A549 (cell line): ENCODE data around the gene DDX17. TPM values are rescaled to one million over a fixed set of nuclear protein-coding genes. Genes with fewer than 3 reads are reported as not detected.
A peak's percentile ranks its signal among the peaks of the same experiment; 100 is the strongest.

Source experiments
- ATAC-seq, 2 experiments: fragments of 200-7000 bp in 1 of 2; fragments of >200 bp in 1 of 2; cut with Nextera tagmentation in 1 of 2; cut with Tn5 transposase in 1 of 2; 3 replicates each; pipeline versions ENCODE4 v1.8.0 to v1.9.1; 2018 to 2020; ENCODE audit warnings: mild to moderate bottlenecking in 1 of 2, moderate library complexity in 1 of 2
- CTCF ChIA-PET: fragments of 300-600 bp; sonication (Branson Sonifier 250); formaldehyde crosslinking; extraction: SDS; loops from one replicate; lab custom pipeline; 2021; ENCODE audit warnings: antibody characterized with exemption, inconsistent platforms; lab: Yijun Ruan, JAX
- POLR2A ChIA-PET: fragments of 350-600 bp; formaldehyde crosslinking; extraction: SDS; loops from one replicate; lab custom pipeline; 2021; ENCODE audit warnings: antibody characterized with exemption, inconsistent platforms; lab: Yijun Ruan, JAX
- DNase-seq, 2 experiments: peaks; one replicate each; pipeline versions ENCODE4 v3.0.0 to v3.0.0-alpha.2; 2011 to 2016; ENCODE audit warnings: low read depth in 1 of 2, low spot score in 1 of 2
- FAIRE-seq: peaks from 2 replicates; lab custom pipeline; 2011; peaks lifted over from hg19 to GRCh38; lab: Jason Lieb, UNC
- H3K27ac ChIP-seq, 2 experiments: fragments of >200 bp; sonication (Bioruptor Twin); formaldehyde crosslinking; 3 replicates each; pipeline ENCODE4 v1.5.1; 2016 to 2017
- H3K4me1 ChIP-seq: fragments of >200 bp; sonication (Bioruptor Twin); formaldehyde crosslinking; 3 replicates; pipeline ENCODE4 v1.6.1; 2016
- H3K4me2 ChIP-seq: fragments of >200 bp; sonication (Bioruptor Twin); formaldehyde crosslinking; 3 replicates; pipeline ENCODE4 v1.6.1; 2016
- H3K4me3 ChIP-seq: fragments of >200 bp; sonication (Bioruptor Twin); formaldehyde crosslinking; 3 replicates; pipeline ENCODE4 v1.5.1; 2016
- H3K9me3 ChIP-seq: fragments of >200 bp; sonication (Bioruptor Twin); formaldehyde crosslinking; 3 replicates; pipeline ENCODE4 v1.6.1; 2016
- ATOH8 ChIP-seq: fragments of 250-450 bp; sonication (Bioruptor Pico); IDR thresholded peaks from 2 replicates; pipeline ENCODE4 v1.5.0; 2020; ENCODE audit warnings: low read depth, mild to moderate bottlenecking, moderate library complexity
- BCL3 ChIP-seq: fragments of >200 bp; sonication (Bioruptor Twin); formaldehyde crosslinking; IDR thresholded peaks from 3 replicates; pipeline ENCODE4 v1.6.1; 2016
- BHLHE40 ChIP-seq: IDR thresholded peaks from 2 replicates; pipeline ENCODE4 v1.6.1; 2012; ENCODE audit warnings: low read depth, low read length, inconsistent platforms
- CTCF ChIP-seq: fragments of >200 bp; sonication (Bioruptor Twin); formaldehyde crosslinking; IDR thresholded peaks from 3 replicates; pipeline ENCODE4 v1.5.1; 2016
- E2F6 ChIP-seq: IDR thresholded peaks from 2 replicates; pipeline ENCODE4 v1.6.1; 2012; ENCODE audit warnings: low read depth, borderline replicate concordance
- EHF ChIP-seq: fragments of 250-450 bp; sonication (Bioruptor Pico); IDR thresholded peaks from 2 replicates; pipeline ENCODE4 v1.5.0; 2020; ENCODE audit warnings: mild to moderate bottlenecking
- FOSL2 ChIP-seq, 2 experiments: fragments of 450-650 bp in 1 of 2; fragments of >200 bp in 1 of 2; sonication (Bioruptor Twin) in 1 of 2; formaldehyde crosslinking; IDR thresholded peaks; 2 replicates each; pipeline versions ENCODE4 v1.5.0 to v1.6.1; 2016 to 2020; ENCODE audit warnings: mild to moderate bottlenecking in 1 of 2, moderate library complexity in 1 of 2
- GATA3 ChIP-seq: IDR thresholded peaks from 2 replicates; pipeline ENCODE4 v1.6.1; 2012; ENCODE audit warnings: borderline replicate concordance
- HES2 ChIP-seq: fragments of >200 bp; sonication (Bioruptor Twin); formaldehyde crosslinking; IDR thresholded peaks from 2 replicates; pipeline ENCODE4 v1.6.1; 2016
- HOXA7 ChIP-seq: fragments of 250-450 bp; sonication (Bioruptor Pico); IDR thresholded peaks from 2 replicates; pipeline ENCODE4 v1.5.0; 2020; ENCODE audit warnings: mild to moderate bottlenecking, moderate library complexity
- JUN ChIP-seq, 2 experiments: fragments of >200 bp; sonication (Bioruptor Twin); formaldehyde crosslinking; IDR thresholded peaks; 2 replicates in 1 of 2; 3 replicates in 1 of 2; pipeline ENCODE4 v1.6.1; 2016 to 2017
- MAFK ChIP-seq: fragments of 450-650 bp; IDR thresholded peaks from 2 replicates; pipeline ENCODE4 v1.6.1; 2014; ENCODE audit not compliant: partially characterized antibody
- MAX ChIP-seq: IDR thresholded peaks from 2 replicates; pipeline ENCODE4 v1.6.1; 2012
- RAD21 ChIP-seq, 2 experiments: fragments of >200 bp in 1 of 2; sonication (Bioruptor Twin) in 1 of 2; formaldehyde crosslinking in 1 of 2; IDR thresholded peaks in 1 of 2; conservative IDR thresholded peaks in 1 of 2; 2 replicates in 1 of 2; 3 replicates in 1 of 2; pipeline ENCODE4 v1.6.1; 2012 to 2018; ENCODE audit warnings: inconsistent platforms in 1 of 2
- RARB ChIP-seq: fragments of 250-450 bp; sonication (Bioruptor Pico); IDR thresholded peaks from 2 replicates; pipeline ENCODE4 v1.8.0; 2021; ENCODE audit warnings: mild to moderate bottlenecking, moderate library complexity
- RFX5 ChIP-seq: fragments of 450-650 bp; IDR thresholded peaks from 2 replicates; pipeline ENCODE4 v1.7.1; 2014; ENCODE audit warnings: antibody characterized with exemption, mild to moderate bottlenecking, moderate library complexity
- SMC3 ChIP-seq: fragments of >200 bp; sonication (Bioruptor Twin); formaldehyde crosslinking; IDR thresholded peaks from 3 replicates; pipeline ENCODE4 v1.6.1; 2018; ENCODE audit warnings: inconsistent platforms
- ZC3H11A ChIP-seq: fragments of 450-650 bp; IDR thresholded peaks from 2 replicates; pipeline ENCODE4 v1.6.1; 2014; ENCODE audit warnings: antibody characterized with exemption, mild to moderate bottlenecking
- WGBS: methylation state at CpG from one replicate; pipeline ENCODE4 v1.1.6; 2017; ENCODE audit errors: missing lambda C conversion rate; 5-methylcytosine and 5-hydroxymethylcytosine counted together
- polyA plus RNA-seq, 4 experiments: library from polyadenylated mRNA; depleted of rRNA in 3 of 4; stranded (reverse); fragments of >200 nt; fragmentation: RNase III in 1 of 4; extraction: RNeasy Plus Mini Kit Qiagen cat#74134 plus additional on column Dnase treatment in 1 of 4; gene quantifications; 2 replicates in 3 of 4; 3 replicates in 1 of 4; pipeline ENCODE4 v1.2.3, GENCODE V29; 2011 to 2017

The DDX17 gene
- polyA plus RNA-seq, 2 of the 4 experiments (the other 2 are of a cell fraction), result 117 to 292 TPM

- DNase-seq (no peak), FAIRE-seq (no peak), ATAC-seq (no peak)
- WGBS, result 75% methylated on average over 1 of the region's 1 CpG
- Histone ChIP-seq H3K27ac (no peak overlapping the region), H3K4me2 (no peak overlapping the region), H3K9me3 (no peaks in the 10 kb centered on the region), H3K4me3 (no peak overlapping the region), H3K4me1 (no peaks in the 10 kb centered on the region)
- CTCF ChIA-PET, result no interaction called here
- POLR2A ChIA-PET, result interaction anchor here (0.6 to 0.7 kb wide), 2 partner anchors 15 to 65 kb away, joined by 4 to 7 read pairs; no protein-coding TSS in a partner anchor
- TF ChIP-seq CTCF (no peak), E2F6 (no peak), RARB (CRISPR knock-in tag) (no peak), RAD21 (conservative IDR thresholded peaks at IDR 0.05 in 1 of 2, IDR thresholded peaks at IDR 0.05 in 1 of 2) (no peak), MAX (no peak), EHF (CRISPR knock-in tag) (no peak)
These were observed 21.9 kb downstream of the DDX17 start for GRCh38 chr22:38484244-38484643.

- Histone ChIP-seq H3K9me3 (no peaks in the 10 kb centered on the region), H3K4me2 (no peak overlapping the region), H3K4me1 (peaks cover 1% of the 10 kb centered on the region; the same call in 1 of the 3 replicates), H3K4me3 (no peak overlapping the region), H3K27ac (no peak overlapping the region)
- WGBS, result 92% methylated on average over 6 of the region's 6 CpGs
- TF ChIP-seq RFX5, result no peak
- TF ChIP-seq BHLHE40, result no peak
- no peak for TF ChIP-seq ATOH8 (CRISPR knock-in tag)
- no peak for TF ChIP-seq FOSL2 (IDR thresholded peaks at IDR 0.05)
- TF ChIP-seq FOSL2 (CRISPR knock-in tag; IDR thresholded peaks at IDR 0.05), result 0 out of 2 replicates have a peak, but pooled peaks have one; percentile 6
- TF ChIP-seq GATA3, result no peak
- no peak for TF ChIP-seq ZC3H11A
- TF ChIP-seq BCL3, result no peak
- no peak for TF ChIP-seq HES2
- TF ChIP-seq RARB (CRISPR knock-in tag), result no peak
- TF ChIP-seq HOXA7 (CRISPR knock-in tag), result peak; percentile 41; the same call in 1 of the 2 replicates
- no peak for TF ChIP-seq SMC3
- TF ChIP-seq MAFK, result no peak
- no peak for TF ChIP-seq JUN (IDR thresholded peaks at IDR 0.05)
- TF ChIP-seq MAX, result no peak
- ChIA-PET POLR2A (no interaction called here), CTCF (no interaction called here)
- ATAC-seq (no peak), DNase-seq (no peak), FAIRE-seq (no peak)
These were observed 23.3 kb downstream of the DDX17 start for GRCh38 chr22:38482662-38483308.
